ENCODE results near the gene SEMA3E. TPM values are rescaled to one million over a fixed set of nuclear protein-coding genes. Genes with fewer than 3 reads are reported as not detected.

The SEMA3E gene
- total RNA-seq, 2 donors from 2014 or later, result 0.07 to 0.59 TPM

DNA sequence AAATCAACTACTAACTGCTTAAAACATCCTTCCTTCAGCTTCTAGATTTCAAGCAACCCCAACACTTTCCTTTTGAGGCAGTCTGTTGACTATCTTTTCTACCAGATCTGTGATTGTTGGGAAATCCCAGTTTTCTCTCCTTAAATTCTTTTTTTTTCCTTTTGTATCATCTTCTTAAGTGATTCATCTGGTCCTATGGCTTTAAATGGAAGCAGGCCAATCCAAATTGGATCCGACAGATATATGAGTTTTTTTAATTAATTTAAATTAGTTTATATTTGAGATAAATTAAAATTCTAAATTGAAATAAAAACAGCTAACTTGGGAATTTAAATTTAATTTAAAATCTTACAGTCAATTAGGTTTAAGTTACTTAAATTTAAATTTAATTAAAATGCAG lies 335.0 kb downstream of the SEMA3E start:
- no peak for DNase-seq (ENCODE audit: low spot score)
- no peaks in the 10 kb centered on the region for H3K36me3 ChIP-seq
- no peak for TF ChIP-seq CTCF (IDR thresholded peaks at IDR 0.05)
- H3K4me3 ChIP-seq, result no peak overlapping the region
- H3K27ac ChIP-seq, result no peak overlapping the region
- H3K27me3 ChIP-seq, result no peaks in the 10 kb centered on the region
- H3K9me3 ChIP-seq, result no peaks in the 10 kb centered on the region
- no peaks in the 10 kb centered on the region for H3K4me1 ChIP-seq

Data from right atrium auricular region (tissue), 2 donors.